ENCODE results near the gene PKD1L1.
"Not testable (repeated sequence)": the region's sequence is repeated elsewhere in the genome, so short reads cannot be mapped to it uniquely, and the experiment has no call there.

Gene PKD1L1

GRCh38 chr7:47916514-47916913, 31.8 kb downstream of the PKD1L1 start:
- H3K4me1 ChIP-seq (ENCODE audit: control insufficient read depth, insufficient read depth, low read length, unreplicated experiment); H3K4me3 ChIP-seq (ENCODE audit: low read depth, low read length); H3K27ac ChIP-seq (ENCODE audit: low read depth, low read length); H3K27me3 ChIP-seq (ENCODE audit: insufficient read depth, low read length); H3K36me3 ChIP-seq (ENCODE audit: insufficient read depth, low read length); H2AFZ ChIP-seq (ENCODE audit: low read length, unreplicated experiment); H3K79me2 ChIP-seq (ENCODE audit: control insufficient read depth, insufficient read depth, low read length, unreplicated experiment): not testable (repeated sequence)

DNA sequence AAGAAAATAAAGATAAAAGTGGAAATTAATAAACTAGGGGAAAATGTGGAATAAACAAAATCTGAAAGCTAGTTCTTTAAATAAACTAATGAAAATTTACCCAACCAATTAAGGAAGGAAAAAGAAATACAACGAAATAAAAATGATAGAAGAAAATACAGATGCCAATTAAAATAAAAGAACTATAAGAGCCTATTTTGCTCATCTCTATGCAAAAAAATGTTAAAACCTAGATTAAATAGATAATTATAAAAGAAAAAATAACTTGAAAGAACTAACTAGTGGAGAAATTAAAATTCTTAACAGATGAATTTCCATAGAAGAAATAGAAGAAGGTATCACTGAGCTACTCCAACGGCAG, 32.7 kb downstream of the PKD1L1 start:
- Histone ChIP-seq H3K79me2 (ENCODE audit: control insufficient read depth, insufficient read depth, low read length, unreplicated experiment) (no peaks in the 10 kb centered on the region), H3K27ac (ENCODE audit: low read depth, low read length) (no peak overlapping the region), H3K4me3 (ENCODE audit: low read depth, low read length) (no peak overlapping the region), H3K36me3 (ENCODE audit: insufficient read depth, low read length) (no peaks in the 10 kb centered on the region), H3K27me3 (ENCODE audit: insufficient read depth, low read length) (no peaks in the 10 kb centered on the region), H2AFZ (ENCODE audit: low read length, unreplicated experiment) (no peak overlapping the region), H3K4me1 (ENCODE audit: control insufficient read depth, insufficient read depth, low read length, unreplicated experiment) (no peaks in the 10 kb centered on the region)

GRCh38 chr7:47914717-47915615, 33.3 kb downstream of the PKD1L1 start:
- no peaks in the 10 kb centered on the region for H3K79me2 ChIP-seq (ENCODE audit: control insufficient read depth, insufficient read depth, low read length, unreplicated experiment)
- H3K4me3 ChIP-seq (ENCODE audit: low read depth, low read length) = no peak overlapping the region
- H3K36me3 ChIP-seq (ENCODE audit: insufficient read depth, low read length) = no peaks in the 10 kb centered on the region
- peak overlapping the region; percentile 57 for H2AFZ ChIP-seq (ENCODE audit: low read length, unreplicated experiment)
- no peak overlapping the region for H3K27ac ChIP-seq (ENCODE audit: low read depth, low read length)
- no peaks in the 10 kb centered on the region for H3K27me3 ChIP-seq (ENCODE audit: insufficient read depth, low read length)
- H3K4me1 ChIP-seq (ENCODE audit: control insufficient read depth, insufficient read depth, low read length, unreplicated experiment) = no peaks in the 10 kb centered on the region

- Histone ChIP-seq H3K4me1 (ENCODE audit: control insufficient read depth, insufficient read depth, low read length, unreplicated experiment) (no peaks in the 10 kb centered on the region), H3K36me3 (ENCODE audit: insufficient read depth, low read length) (no peaks in the 10 kb centered on the region), H3K4me3 (ENCODE audit: low read depth, low read length) (no peak overlapping the region), H3K27ac (ENCODE audit: low read depth, low read length) (no peak overlapping the region), H3K79me2 (ENCODE audit: control insufficient read depth, insufficient read depth, low read length, unreplicated experiment) (no peaks in the 10 kb centered on the region), H3K27me3 (ENCODE audit: insufficient read depth, low read length) (no peaks in the 10 kb centered on the region), H2AFZ (ENCODE audit: low read length, unreplicated experiment) (no peak overlapping the region)
Measured at GRCh38 chr7:47912332-47912731, 35.9 kb downstream of the PKD1L1 start.

- no peak overlapping the region for H2AFZ ChIP-seq (ENCODE audit: low read length, unreplicated experiment)
- no peaks in the 10 kb centered on the region for H3K79me2 ChIP-seq (ENCODE audit: control insufficient read depth, insufficient read depth, low read length, unreplicated experiment)
- H3K27ac ChIP-seq (ENCODE audit: low read depth, low read length) = no peak overlapping the region
- no peaks in the 10 kb centered on the region for H3K4me1 ChIP-seq (ENCODE audit: control insufficient read depth, insufficient read depth, low read length, unreplicated experiment)
- H3K27me3 ChIP-seq (ENCODE audit: insufficient read depth, low read length) = no peaks in the 10 kb centered on the region
- no peaks in the 10 kb centered on the region for H3K36me3 ChIP-seq (ENCODE audit: insufficient read depth, low read length)
- no peak overlapping the region for H3K4me3 ChIP-seq (ENCODE audit: low read depth, low read length)
Measured at GRCh38 chr7:47908720-47909119, 39.5 kb downstream of the PKD1L1 start.

GRCh38 chr7:47907981-47908616, 40.2 kb downstream of the PKD1L1 start:
- Histone ChIP-seq H2AFZ (ENCODE audit: low read length, unreplicated experiment) (no peak overlapping the region), H3K27ac (ENCODE audit: low read depth, low read length) (no peak overlapping the region), H3K36me3 (ENCODE audit: insufficient read depth, low read length) (no peaks in the 10 kb centered on the region), H3K4me1 (ENCODE audit: control insufficient read depth, insufficient read depth, low read length, unreplicated experiment) (no peaks in the 10 kb centered on the region), H3K27me3 (ENCODE audit: insufficient read depth, low read length) (no peaks in the 10 kb centered on the region), H3K79me2 (ENCODE audit: control insufficient read depth, insufficient read depth, low read length, unreplicated experiment) (no peaks in the 10 kb centered on the region), H3K4me3 (ENCODE audit: low read depth, low read length) (no peak overlapping the region)

- no peak overlapping the region for H3K27ac ChIP-seq (ENCODE audit: low read depth, low read length)
- no peaks in the 10 kb centered on the region for H3K27me3 ChIP-seq (ENCODE audit: insufficient read depth, low read length)
Measured at GRCh38 chr7:47906883-47907282, 41.4 kb downstream of the PKD1L1 start.

GRCh38 chr7:47905076-47905920, 43.0 kb downstream of the PKD1L1 start:
- H3K79me2 ChIP-seq (ENCODE audit: control insufficient read depth, insufficient read depth, low read length, unreplicated experiment) = no peaks in the 10 kb centered on the region
- H3K36me3 ChIP-seq (ENCODE audit: insufficient read depth, low read length) = no peaks in the 10 kb centered on the region
- H3K4me3 ChIP-seq (ENCODE audit: low read depth, low read length) = no peak overlapping the region
- H3K27me3 ChIP-seq (ENCODE audit: insufficient read depth, low read length) = no peaks in the 10 kb centered on the region
- no peak overlapping the region for H3K27ac ChIP-seq (ENCODE audit: low read depth, low read length)
- peaks cover 15% of the 10 kb centered on the region for H3K4me1 ChIP-seq (ENCODE audit: control insufficient read depth, insufficient read depth, low read length, unreplicated experiment)
- H2AFZ ChIP-seq (ENCODE audit: low read length, unreplicated experiment) = no peak overlapping the region

More at GRCh38 chr7:47906883-47907282, 41.4 kb downstream of the PKD1L1 start:
- peaks cover 9% of the 10 kb centered on the region for H3K4me1 ChIP-seq (ENCODE audit: control insufficient read depth, insufficient read depth, low read length, unreplicated experiment)
- no peaks in the 10 kb centered on the region for H3K36me3 ChIP-seq (ENCODE audit: insufficient read depth, low read length)
- no peaks in the 10 kb centered on the region for H3K79me2 ChIP-seq (ENCODE audit: control insufficient read depth, insufficient read depth, low read length, unreplicated experiment)
- no peak overlapping the region for H2AFZ ChIP-seq (ENCODE audit: low read length, unreplicated experiment)
- no peak overlapping the region for H3K4me3 ChIP-seq (ENCODE audit: low read depth, low read length)

DNA sequence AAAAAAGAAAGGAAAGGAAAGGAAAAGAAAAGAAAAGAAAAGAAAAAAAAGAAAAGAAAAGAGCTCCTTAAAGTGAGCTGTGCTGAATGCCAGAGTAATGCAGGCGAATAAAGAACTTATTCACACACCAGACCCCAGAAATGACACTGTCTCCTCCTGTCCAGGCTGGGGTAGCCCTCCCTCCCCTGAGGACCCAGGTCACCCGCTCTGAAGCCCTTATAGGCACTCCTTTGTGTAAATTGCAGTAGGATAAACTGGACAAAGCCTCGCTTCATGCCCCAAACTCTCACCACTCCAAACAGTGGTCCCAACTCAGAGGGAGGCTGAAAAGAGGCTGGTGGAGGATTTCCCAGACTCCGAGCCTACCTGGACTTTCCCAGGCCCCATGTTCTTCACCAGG, 46.3 kb downstream of the PKD1L1 start:
- H3K27ac ChIP-seq (ENCODE audit: low read depth, low read length) = peak overlapping the region; percentile 42; the same call in 1 of the 2 replicates
- H3K4me1 ChIP-seq (ENCODE audit: control insufficient read depth, insufficient read depth, low read length, unreplicated experiment) = peaks cover 15% of the 10 kb centered on the region
- no peak overlapping the region for H3K4me3 ChIP-seq (ENCODE audit: low read depth, low read length)
- H3K27me3 ChIP-seq (ENCODE audit: insufficient read depth, low read length) = no peaks in the 10 kb centered on the region
- H3K36me3 ChIP-seq (ENCODE audit: insufficient read depth, low read length) = no peaks in the 10 kb centered on the region
- peak overlapping the region; percentile 41 for H2AFZ ChIP-seq (ENCODE audit: low read length, unreplicated experiment)
- H3K79me2 ChIP-seq (ENCODE audit: control insufficient read depth, insufficient read depth, low read length, unreplicated experiment) = no peaks in the 10 kb centered on the region

GRCh38 chr7:47901542-47901941, 46.7 kb downstream of the PKD1L1 start:
- H2AFZ ChIP-seq (ENCODE audit: low read length, unreplicated experiment) = peak overlapping the region; percentile 41
- H3K79me2 ChIP-seq (ENCODE audit: control insufficient read depth, insufficient read depth, low read length, unreplicated experiment) = no peaks in the 10 kb centered on the region
- H3K4me3 ChIP-seq (ENCODE audit: low read depth, low read length) = no peak overlapping the region
- H3K27ac ChIP-seq (ENCODE audit: low read depth, low read length) = peak overlapping the region; percentile 42; the same call in 1 of the 2 replicates
- no peaks in the 10 kb centered on the region for H3K27me3 ChIP-seq (ENCODE audit: insufficient read depth, low read length)
- H3K36me3 ChIP-seq (ENCODE audit: insufficient read depth, low read length) = no peaks in the 10 kb centered on the region
- H3K4me1 ChIP-seq (ENCODE audit: control insufficient read depth, insufficient read depth, low read length, unreplicated experiment) = peaks cover 15% of the 10 kb centered on the region

Data from ACC112 (cell line).